ENCODE results near the gene RNF44. TPM values are rescaled to one million over a fixed set of nuclear protein-coding genes. Genes with fewer than 3 reads are reported as not detected.

The RNF44 gene
- total RNA-seq, 2 experiments from 2014 or later, result 162 to 166 TPM

GRCh38 chr5:176530393-176530982 lies 6.7 kb downstream of the RNF44 start:
- POLR2A ChIA-PET, result interaction anchor here (0.7 to 8.0 kb wide), 9 partner anchors 7 to 1674 kb away, joined by 3 to 167 read pairs (median 3); partner anchors contain the start of genes FAF2 and RNF44
- Mint-ChIP-seq H3K9me3 (no peaks in the 10 kb centered on the region), H3K36me3 (peaks cover 22% of the 10 kb centered on the region), H3K27ac (peak overlapping the region; percentile 95), H3K4me3 (peak overlapping the region; percentile 96), H3K4me1 (peaks cover 52% of the 10 kb centered on the region), H3K27me3 (no peaks in the 10 kb centered on the region)
- DNase-seq (peak; percentile 61), ATAC-seq (ENCODE audit: low read depth) (no peak)

DNA sequence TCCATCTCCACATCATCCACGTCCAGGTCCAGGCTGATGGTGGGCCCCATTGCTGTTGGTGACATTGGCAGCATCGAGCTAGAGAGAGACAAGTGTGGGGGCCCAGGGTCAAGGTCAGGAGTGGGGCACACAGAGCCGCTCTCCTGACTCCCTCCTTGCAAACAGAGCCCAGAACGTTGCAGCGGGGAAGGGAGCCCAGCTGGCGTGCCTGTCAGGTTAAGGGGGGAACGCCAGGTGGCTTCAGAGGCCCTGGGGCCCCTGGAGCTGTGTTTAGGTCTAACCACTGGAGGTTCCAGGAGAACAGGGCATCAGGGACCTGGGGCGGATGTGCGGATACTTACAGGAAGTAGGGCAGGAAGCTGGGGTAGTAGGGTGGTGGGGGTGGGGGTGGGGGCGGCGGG lies 7.5 kb downstream of the RNF44 start:
- H3K27ac Mint-ChIP-seq, result peak overlapping the region; percentile 91
- no peaks in the 10 kb centered on the region for H3K27me3 Mint-ChIP-seq
- peak overlapping the region; percentile 85 for H3K4me3 Mint-ChIP-seq
- peaks cover 45% of the 10 kb centered on the region for H3K4me1 Mint-ChIP-seq
- peak; percentile 65 for ATAC-seq (ENCODE audit: low read depth)
- H3K9me3 Mint-ChIP-seq, result no peaks in the 10 kb centered on the region
- peaks cover 22% of the 10 kb centered on the region for H3K36me3 Mint-ChIP-seq
- peak; percentile 72 for DNase-seq
- POLR2A ChIA-PET, result interaction anchor here (0.7 to 8.0 kb wide), 7 partner anchors 8 to 82 kb away, joined by 3 to 167 read pairs (median 3); partner anchors contain the start of genes FAF2 and RNF44

DNA sequence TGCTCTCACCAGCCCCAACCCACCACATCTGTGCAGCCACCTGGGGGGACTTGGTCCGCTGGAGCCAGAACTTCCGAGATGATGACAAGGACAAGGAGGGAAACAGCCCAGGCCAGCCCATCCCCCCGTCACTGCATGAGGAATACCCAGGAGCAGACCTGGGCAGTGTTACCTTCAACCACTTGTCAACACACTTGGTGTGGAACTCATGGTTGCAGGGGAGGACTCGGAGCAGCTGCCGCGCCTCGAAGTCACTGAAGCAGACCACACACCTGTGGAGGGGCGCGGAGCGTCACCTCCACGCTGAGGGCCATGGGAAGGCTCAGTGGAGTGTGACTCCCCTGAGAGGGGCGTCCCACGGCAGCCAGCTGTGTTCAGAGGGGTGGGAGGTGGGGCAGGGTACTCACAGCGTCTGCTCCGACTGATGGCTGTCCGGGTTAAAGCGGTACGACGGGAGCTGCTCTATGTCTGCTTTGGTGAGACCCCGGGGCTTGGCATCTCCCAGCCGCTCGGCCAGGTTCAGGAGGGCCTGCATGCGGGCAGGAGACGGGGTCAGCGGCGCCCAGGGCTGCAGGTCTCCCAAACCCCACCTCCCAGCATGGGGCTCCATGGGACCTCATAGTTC lies 8.0 kb downstream of the RNF44 start:
- Mint-ChIP-seq H3K27ac (peak overlapping the region; percentile 91), H3K4me3 (peak overlapping the region; percentile 85), H3K4me1 (peaks cover 42% of the 10 kb centered on the region), H3K27me3 (no peaks in the 10 kb centered on the region), H3K9me3 (no peaks in the 10 kb centered on the region), H3K36me3 (peaks cover 22% of the 10 kb centered on the region)
- ATAC-seq (ENCODE audit: low read depth), result no peak
- no peak for DNase-seq
- POLR2A ChIA-PET, result interaction anchor here (0.9 to 8.0 kb wide), 5 partner anchors 8 to 81 kb away, joined by 3 to 167 read pairs (median 11); partner anchors contain the start of genes FAF2 and RNF44

- H3K27ac Mint-ChIP-seq, result peak overlapping the region; percentile 76
- DNase-seq, result no peak
- H3K4me3 Mint-ChIP-seq, result peak overlapping the region; percentile 85
- POLR2A ChIA-PET, result interaction anchor here (2.6 to 8.0 kb wide), 3 partner anchors 9 to 81 kb away, joined by 11 to 167 read pairs (median 25); partner anchors contain the start of genes FAF2 and RNF44
- no peaks in the 10 kb centered on the region for H3K27me3 Mint-ChIP-seq
- H3K9me3 Mint-ChIP-seq, result no peaks in the 10 kb centered on the region
- peaks cover 19% of the 10 kb centered on the region for H3K36me3 Mint-ChIP-seq
- H3K4me1 Mint-ChIP-seq, result peaks cover 37% of the 10 kb centered on the region
- ATAC-seq (ENCODE audit: low read depth), result no peak
Measured at GRCh38 chr5:176528761-176529115, 8.5 kb downstream of the RNF44 start.

GRCh38 chr5:176528301-176528700 lies 8.9 kb downstream of the RNF44 start:
- peaks cover 34% of the 10 kb centered on the region for H3K4me1 Mint-ChIP-seq
- peak overlapping the region; percentile 40 for H3K4me3 Mint-ChIP-seq
- H3K36me3 Mint-ChIP-seq, result peaks cover 19% of the 10 kb centered on the region
- H3K27ac Mint-ChIP-seq, result peak overlapping the region; percentile 76
- ATAC-seq (ENCODE audit: low read depth) (no peak), DNase-seq (no peak)
- no peaks in the 10 kb centered on the region for H3K9me3 Mint-ChIP-seq
- no peaks in the 10 kb centered on the region for H3K27me3 Mint-ChIP-seq
- POLR2A ChIA-PET, result interaction anchor here (2.6 to 8.0 kb wide), 3 partner anchors 9 to 80 kb away, joined by 11 to 167 read pairs (median 25); partner anchors contain the start of genes FAF2 and RNF44

GRCh38 chr5:176527246-176528222 lies 9.7 kb downstream of the RNF44 start:
- Mint-ChIP-seq H3K27me3 (no peaks in the 10 kb centered on the region), H3K4me1 (peaks cover 31% of the 10 kb centered on the region), H3K4me3 (no peak overlapping the region), H3K36me3 (peaks cover 19% of the 10 kb centered on the region), H3K9me3 (no peaks in the 10 kb centered on the region), H3K27ac (peak overlapping the region; percentile 76)
- ATAC-seq (ENCODE audit: low read depth) (no peak), DNase-seq (no peak)
- POLR2A ChIA-PET, result interaction anchor here (1.3 to 2.6 kb wide), 3 partner anchors 10 to 15 kb away, joined by 3 to 11 read pairs (median 5); partner anchors contain the start of gene RNF44

DNA sequence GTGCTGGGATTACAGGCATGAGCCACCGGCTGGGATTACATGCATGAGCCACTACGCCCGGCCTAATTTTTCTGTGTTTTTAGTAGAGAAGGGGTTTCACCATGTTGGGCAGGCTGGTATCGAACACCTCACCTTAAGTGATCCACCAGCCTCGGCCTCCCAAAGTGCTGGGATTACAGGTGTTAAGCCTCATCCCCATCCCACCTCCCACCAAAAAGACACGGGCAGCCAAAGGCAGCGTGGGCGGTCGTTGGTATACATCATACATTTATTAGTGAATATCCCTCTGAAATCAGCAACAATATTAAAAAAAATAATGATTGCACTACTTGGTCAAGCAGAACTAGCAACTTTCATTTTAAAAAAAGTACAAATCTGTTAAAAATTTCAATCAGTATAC lies 10.7 kb downstream of the RNF44 start:
- POLR2A ChIA-PET, result interaction anchor here (1.4 kb wide), 1 partner anchor 11 kb away, joined by 5 read pairs; the partner anchor contains the start of gene RNF44
- Mint-ChIP-seq H3K36me3 (peaks cover 17% of the 10 kb centered on the region), H3K4me3 (no peak overlapping the region), H3K27me3 (no peaks in the 10 kb centered on the region), H3K27ac (no peak overlapping the region), H3K4me1 (peaks cover 26% of the 10 kb centered on the region), H3K9me3 (no peaks in the 10 kb centered on the region)
- ATAC-seq (ENCODE audit: low read depth), result no peak
- DNase-seq, result no peak

- peaks cover 14% of the 10 kb centered on the region for H3K36me3 Mint-ChIP-seq
- POLR2A ChIA-PET, result interaction anchor here (2.0 kb wide), 1 partner anchor 10 kb away, joined by 8 read pairs; no protein-coding TSS in a partner anchor
- ATAC-seq (ENCODE audit: low read depth), result no peak
- H3K27me3 Mint-ChIP-seq, result no peaks in the 10 kb centered on the region
- no peak overlapping the region for H3K27ac Mint-ChIP-seq
- no peak overlapping the region for H3K4me3 Mint-ChIP-seq
- peaks cover 22% of the 10 kb centered on the region for H3K4me1 Mint-ChIP-seq
- H3K9me3 Mint-ChIP-seq, result no peaks in the 10 kb centered on the region
- no peak for DNase-seq
Measured at GRCh38 chr5:176525677-176526076, 11.5 kb downstream of the RNF44 start.

- Mint-ChIP-seq H3K27ac (no peak overlapping the region), H3K36me3 (peaks cover 14% of the 10 kb centered on the region), H3K9me3 (no peaks in the 10 kb centered on the region), H3K27me3 (no peaks in the 10 kb centered on the region), H3K4me3 (no peak overlapping the region), H3K4me1 (peaks cover 22% of the 10 kb centered on the region)
- DNase-seq, result no peak
- POLR2A ChIA-PET, result interaction anchor here (2.0 kb wide), 1 partner anchor 11 kb away, joined by 8 read pairs; no protein-coding TSS in a partner anchor
- ATAC-seq (ENCODE audit: low read depth), result no peak
Measured at GRCh38 chr5:176524987-176525386, 12.2 kb downstream of the RNF44 start.

- Mint-ChIP-seq H3K27me3 (no peaks in the 10 kb centered on the region), H3K4me1 (peaks cover 15% of the 10 kb centered on the region), H3K4me3 (no peak overlapping the region), H3K9me3 (no peaks in the 10 kb centered on the region), H3K27ac (peak overlapping the region; percentile 16), H3K36me3 (peaks cover 9% of the 10 kb centered on the region)
- POLR2A ChIA-PET, result interaction anchor here (2.0 kb wide), 1 partner anchor 12 kb away, joined by 8 read pairs; no protein-coding TSS in a partner anchor
- ATAC-seq (ENCODE audit: low read depth) (no peak), DNase-seq (no peak)
Measured at GRCh38 chr5:176524138-176524537, 13.1 kb downstream of the RNF44 start.

DNA sequence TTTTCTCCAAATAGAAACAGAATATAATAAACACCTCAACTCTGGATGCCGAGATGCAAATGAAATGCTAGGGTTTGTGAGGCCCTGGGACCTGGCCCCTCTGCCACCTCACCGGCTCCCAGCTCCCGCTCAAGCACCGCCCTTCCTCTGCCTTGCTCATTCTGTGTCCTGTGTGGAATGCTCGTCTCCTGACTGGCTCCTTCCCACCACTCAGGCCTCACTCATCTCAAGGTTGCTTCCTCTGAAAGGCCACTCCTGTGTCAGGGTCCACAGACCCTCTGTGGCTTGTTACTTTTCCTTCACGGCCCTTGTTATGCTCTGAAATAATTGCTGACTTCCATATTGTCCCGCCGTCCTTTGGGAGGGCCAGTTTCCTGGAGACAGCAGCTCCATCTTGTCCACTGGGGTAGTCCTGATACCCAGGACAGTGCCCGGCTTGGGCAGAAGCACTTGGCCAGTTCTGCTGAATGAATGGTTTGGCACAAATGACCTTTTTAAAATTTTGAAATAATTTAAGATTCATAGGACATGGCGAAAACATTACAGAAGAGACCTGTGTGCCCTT lies 15.4 kb downstream of the RNF44 start:
- Mint-ChIP-seq H3K36me3 (peaks cover 5% of the 10 kb centered on the region), H3K4me1 (peaks cover 7% of the 10 kb centered on the region), H3K9me3 (no peaks in the 10 kb centered on the region), H3K4me3 (no peak overlapping the region), H3K27ac (no peak overlapping the region), H3K27me3 (no peaks in the 10 kb centered on the region)
- POLR2A ChIA-PET, result interaction anchor here (0.6 to 1.0 kb wide), 3 partner anchors 14 to 1794 kb away, joined by 3 to 4 read pairs (median 4); no protein-coding TSS in a partner anchor
- ATAC-seq (ENCODE audit: low read depth) (no peak), DNase-seq (no peak)

DNA sequence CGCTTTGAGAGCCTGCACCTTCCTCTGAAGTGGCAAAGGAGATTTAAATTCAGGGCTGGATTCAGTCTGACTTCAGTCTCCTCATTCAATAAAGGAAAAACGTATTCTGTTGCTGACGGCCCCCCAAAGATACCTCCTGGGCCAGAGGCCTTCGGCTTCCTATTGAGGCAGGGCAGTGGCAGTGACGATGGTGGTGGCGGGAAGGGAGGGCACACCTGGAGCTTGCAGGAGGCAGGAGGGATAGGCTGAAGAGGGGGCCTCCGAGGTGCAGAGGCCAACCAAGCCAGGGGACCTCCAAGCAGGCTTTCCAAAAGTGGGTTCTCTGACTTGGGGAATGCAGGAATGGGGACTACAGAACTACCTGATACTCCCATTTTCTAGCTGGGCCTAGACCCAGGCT lies 15.9 kb downstream of the RNF44 start:
- no peak for ATAC-seq (ENCODE audit: low read depth)
- H3K4me1 Mint-ChIP-seq, result peaks cover 6% of the 10 kb centered on the region
- no peak for DNase-seq
- POLR2A ChIA-PET, result interaction anchor here (0.6 to 1.0 kb wide), 3 partner anchors 15 to 1794 kb away, joined by 3 to 4 read pairs (median 4); no protein-coding TSS in a partner anchor
- H3K27me3 Mint-ChIP-seq, result no peaks in the 10 kb centered on the region
- no peak overlapping the region for H3K4me3 Mint-ChIP-seq
- H3K27ac Mint-ChIP-seq, result no peak overlapping the region
- H3K9me3 Mint-ChIP-seq, result no peaks in the 10 kb centered on the region
- peaks cover 5% of the 10 kb centered on the region for H3K36me3 Mint-ChIP-seq
